ENCODE results near the gene CDC45.

- TF ChIP-seq CTCF (IDR thresholded peaks at IDR 0.05) (no peak), POLR2A (IDR thresholded peaks at IDR 0.05) (no peak)
Measured at GRCh38 chr22:19518635-19519034, 38.9 kb downstream of the CDC45 start.

Measured in ovary (tissue), 3 donors.